Activated T-cell treated with anti-CD3 and anti-CD28 coated beads for 48 hours (primary cell): ENCODE results near the gene PIGU.

Experiments
- DNase-seq: peaks from one replicate; pipeline ENCODE4 v3.0.0-alpha.2; 2020; ENCODE audit warnings: low read depth

PIGU gene

DNA sequence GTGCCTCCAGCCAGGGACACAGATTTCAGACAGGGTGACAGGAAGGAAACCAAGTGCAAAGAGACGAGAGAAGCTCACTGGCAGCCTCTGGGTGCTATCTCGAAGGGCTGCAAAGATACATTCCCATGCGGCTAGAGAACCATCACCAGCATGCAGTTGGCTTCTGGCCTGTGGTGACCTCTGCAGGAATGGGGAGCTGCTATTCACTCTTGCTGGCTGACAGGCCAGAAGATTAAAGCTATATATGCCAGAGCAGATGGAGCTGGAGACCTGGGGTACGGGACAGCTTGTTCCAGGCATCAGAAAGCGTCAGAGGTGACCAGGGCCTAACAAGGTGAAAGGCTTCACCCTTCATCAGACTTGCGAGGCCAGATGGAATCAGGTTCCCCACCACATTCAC, 98.4 kb downstream of the PIGU start:
- no peak for DNase-seq

- DNase-seq = no peak
Measured at GRCh38 chr20:34578025-34578424, 98.9 kb downstream of the PIGU start.

DNA sequence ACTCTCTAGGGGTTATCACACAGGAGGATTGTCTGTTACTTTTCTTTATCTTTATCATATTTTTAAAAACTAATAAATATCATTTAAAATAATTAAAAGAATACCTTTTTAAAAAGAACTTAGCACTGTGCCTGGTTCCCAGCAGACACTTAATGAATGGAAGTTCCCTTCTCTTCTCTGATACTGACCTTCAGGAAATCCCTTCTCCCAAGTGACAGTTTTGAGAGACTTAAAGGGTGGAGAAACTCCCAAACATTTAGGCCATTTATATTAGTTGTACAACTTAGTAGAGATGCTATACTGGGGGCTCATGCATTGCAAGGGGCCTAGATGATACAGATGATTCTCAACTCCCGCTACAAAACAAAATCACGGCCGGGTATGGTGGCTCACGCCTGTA, 99.8 kb downstream of the PIGU start:
- no peak for DNase-seq

DNA sequence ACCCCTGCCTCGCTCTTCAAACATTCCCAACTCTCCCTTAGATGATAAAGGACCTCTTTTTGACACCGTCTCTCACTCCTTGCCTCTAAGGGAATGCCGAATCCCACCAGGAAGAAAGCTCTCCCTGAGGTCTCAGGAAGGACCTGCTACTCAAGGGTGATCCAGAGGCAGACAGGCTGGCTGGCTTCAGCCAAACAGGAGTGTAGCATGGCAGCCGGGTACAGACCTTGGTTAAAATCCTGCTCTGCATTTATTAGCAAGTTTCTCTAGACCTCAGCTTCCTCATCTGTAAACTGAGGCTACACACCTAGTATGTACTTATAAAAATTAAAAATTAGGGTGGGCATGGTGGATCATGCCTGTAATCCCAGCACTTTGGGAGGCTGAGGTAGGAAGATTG, 101.1 kb downstream of the PIGU start:
- DNase-seq = no peak

DNA sequence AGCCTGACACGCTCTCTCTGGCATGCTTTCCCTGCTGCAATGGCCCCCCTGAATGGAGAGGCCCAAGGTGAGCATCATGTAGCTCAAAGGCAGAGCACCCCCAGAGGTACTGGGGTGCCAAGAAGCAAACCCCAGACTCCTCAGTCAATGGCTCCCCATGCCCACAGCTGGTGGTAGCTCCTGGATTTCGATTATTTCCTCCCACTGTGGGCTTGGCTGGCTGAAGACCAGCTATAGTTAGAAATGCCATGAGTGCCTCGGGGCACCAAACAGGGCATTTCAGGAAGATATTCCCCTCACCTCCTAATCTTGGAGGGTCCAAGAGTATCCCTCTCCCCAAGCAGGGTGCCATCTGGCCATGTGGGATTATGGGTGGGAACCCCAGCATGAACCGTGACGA, 101.6 kb downstream of the PIGU start:
- no peak for DNase-seq

GRCh38 chr20:34574861-34575260, 102.0 kb downstream of the PIGU start:
- no peak for DNase-seq

- no peak for DNase-seq
Measured at GRCh38 chr20:34574426-34574825, 102.5 kb downstream of the PIGU start.

DNA sequence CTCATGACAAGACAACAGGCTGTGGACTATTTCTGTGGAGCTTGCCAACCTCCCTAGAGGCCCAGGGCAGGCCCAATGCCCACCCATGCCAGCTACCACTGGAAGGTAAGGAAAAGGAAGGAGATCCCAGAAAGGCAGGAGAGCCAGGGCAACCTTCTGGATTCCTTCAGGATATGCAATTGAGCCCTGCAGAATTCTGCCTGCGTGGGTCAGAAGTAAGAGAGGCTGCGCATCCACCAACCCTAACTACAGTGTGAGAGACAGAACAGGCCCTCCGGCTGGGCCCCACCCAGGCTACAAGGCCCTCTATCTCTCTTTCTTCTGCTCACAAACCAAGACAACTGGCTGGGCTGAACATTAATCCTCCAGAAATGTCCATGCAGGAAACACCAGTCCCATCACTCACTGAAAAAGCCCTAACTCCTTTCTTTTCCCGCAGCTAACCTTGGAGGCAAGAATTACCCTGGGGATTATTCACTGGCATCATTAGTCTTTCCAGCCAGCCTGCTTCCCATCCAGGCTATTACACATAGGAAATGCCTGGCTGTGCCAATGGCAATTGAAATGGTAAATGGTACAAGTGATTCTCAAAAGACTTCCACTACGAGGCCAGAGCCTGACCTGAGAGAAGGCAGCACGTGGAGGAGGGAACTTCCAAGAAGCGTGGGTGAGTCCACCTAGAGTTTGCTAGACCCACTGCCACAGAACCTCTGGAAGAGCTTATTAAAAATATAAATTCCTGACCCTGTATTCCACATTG, 103.2 kb downstream of the PIGU start:
- no peak for DNase-seq

DNA sequence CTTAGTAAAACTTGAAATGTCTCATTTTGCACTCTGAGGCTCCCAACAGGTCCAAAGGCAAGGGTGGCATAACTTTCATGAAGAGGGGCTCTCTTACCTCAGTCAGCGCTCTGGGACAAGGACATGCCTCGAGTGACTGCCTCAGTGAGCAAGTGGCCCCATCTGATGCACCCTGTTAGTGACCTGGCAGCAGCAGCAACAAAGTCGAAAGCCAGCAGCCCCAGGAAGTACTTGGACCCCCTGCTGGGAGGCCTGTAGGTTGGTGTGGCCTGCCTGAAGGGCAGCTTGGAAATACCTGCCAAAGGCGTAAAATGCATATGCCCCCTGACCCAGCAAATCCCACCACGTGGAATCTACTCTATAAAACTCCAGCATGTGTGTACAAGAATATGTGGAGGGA, 105.1 kb downstream of the PIGU start:
- no peak for DNase-seq

DNA sequence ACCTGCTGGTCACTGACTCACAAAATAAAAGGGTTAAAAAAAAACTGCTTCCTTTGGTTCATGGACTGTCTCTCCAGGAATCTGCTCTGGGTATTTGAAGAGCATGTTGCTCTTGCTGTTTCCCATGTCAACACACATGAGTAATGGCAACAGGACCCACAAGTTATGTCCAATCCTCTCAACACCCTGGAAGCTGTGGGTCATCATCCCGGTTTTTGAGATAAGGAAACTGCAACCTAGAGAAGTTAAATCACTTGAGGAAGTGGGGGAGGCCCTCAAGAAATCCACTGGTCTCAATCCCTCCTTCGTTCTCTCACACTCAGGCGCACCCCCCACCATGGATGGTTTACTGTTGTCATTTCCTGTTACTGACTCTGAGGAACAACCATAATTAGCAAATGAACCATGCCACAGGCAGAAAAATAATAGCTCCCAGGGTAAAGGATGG, 106.0 kb downstream of the PIGU start:
- DNase-seq = no peak

DNA sequence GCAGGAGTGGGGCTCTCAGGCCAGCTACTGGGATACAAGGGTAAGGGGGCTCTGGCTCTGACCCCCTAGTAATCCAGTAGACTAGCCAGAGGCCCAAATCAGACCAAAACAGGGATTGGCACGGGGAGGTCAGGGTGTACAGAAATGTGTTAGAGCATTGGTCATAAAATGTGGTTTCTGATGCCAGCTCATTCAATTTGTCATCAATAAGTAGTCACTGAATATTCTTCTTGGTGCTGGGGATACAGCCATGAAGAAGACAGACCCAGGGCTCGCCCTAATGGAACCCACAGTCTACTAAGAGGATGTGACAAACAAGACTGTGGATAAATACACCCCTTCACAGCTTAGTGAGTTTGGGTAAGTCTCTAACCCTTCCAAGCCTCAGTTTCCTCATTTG, 107.3 kb downstream of the PIGU start:
- no peak for DNase-seq

DNA sequence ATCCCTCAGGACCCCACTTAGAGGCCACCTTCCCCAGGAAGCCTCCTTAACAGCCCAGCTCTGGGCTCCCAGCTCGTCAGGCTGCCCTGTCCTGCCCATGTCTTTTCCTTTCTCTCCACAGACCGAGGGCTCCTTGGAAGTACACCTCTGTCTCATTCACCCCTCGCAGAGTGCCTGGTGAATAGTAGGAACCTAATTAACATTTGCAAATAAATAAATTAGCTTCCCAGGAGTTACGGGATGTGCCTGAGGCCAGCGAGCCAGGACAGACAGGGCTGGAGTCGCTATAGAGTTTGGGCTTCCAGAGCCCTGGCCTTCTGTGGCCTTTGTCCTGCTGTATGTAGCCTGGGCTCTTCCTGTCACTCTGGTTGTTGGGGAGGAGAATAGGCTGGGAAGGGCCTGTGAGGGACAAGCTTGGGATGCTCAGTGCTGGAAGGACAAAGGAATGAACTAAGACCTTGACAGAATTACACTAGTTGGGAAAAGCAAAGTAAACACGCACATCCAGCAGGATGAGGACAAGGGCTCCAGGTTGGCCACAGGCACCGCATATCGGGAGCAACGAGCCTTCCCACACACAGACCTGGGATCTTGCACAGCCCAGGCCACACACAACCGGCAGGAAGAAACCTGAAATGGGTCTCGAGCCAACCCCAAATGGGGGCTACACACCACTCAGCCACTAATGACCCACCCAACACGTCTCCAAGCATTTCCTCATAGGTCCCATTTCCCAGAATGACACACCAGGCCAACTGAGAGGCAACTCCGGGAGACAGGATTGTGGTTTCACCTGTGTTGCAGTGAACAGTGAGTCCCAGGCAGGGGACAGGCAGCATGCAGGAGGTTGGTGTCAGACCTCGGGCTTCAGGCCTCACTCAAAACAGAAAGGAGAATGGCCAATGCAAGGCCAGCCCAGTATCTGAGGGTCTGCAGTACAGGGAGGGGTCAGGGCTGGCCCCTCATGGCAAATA, 108.7 kb downstream of the PIGU start:
- no peak for DNase-seq

GRCh38 chr20:34566978-34567891, 109.7 kb downstream of the PIGU start:
- DNase-seq = no peak

DNA sequence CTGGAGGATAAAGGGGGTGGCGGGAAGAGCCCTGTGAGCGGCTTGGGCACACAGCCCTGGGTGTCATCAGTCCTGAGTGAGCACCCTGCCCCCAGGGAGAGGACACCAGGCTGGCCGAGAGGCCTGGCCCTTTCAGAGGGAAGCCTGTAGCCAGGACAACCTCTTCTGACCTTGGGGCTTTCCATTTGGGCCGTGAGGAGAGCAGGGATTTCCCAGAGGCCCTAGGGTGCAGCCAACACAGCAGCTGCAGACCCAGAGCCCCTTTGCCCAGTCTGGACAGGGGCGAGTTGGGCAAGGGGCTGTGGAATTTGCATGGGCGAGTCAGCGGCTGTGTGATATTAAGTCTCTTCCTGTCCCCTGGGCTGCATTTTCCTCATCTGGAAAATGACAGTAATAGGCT, 112.1 kb downstream of the PIGU start:
- no peak for DNase-seq

- no peak for DNase-seq
Measured at GRCh38 chr20:34562641-34563040, 114.3 kb downstream of the PIGU start.

DNA sequence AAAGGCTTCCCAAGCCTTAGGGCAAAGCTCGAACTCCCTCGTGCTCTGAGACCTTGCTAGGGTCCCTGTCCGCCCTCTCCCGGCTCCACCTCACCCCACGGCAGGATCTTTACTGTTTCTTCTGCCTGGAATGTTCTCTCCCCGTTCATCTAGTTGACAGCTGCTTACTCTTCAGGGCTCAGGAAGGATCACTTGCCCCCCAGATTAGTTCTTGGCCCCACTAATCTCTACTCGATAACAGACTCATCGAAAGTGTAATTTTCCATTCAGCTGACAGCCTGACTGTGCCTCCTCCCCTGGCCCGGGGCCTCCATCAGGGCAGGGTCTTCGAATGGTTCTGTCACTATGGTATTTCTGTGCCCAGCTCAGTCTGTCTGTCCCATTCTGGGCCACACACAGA, 115.2 kb downstream of the PIGU start:
- DNase-seq = no peak

GRCh38 chr20:34560614-34561013, 116.3 kb downstream of the PIGU start:
- no peak for DNase-seq

DNA sequence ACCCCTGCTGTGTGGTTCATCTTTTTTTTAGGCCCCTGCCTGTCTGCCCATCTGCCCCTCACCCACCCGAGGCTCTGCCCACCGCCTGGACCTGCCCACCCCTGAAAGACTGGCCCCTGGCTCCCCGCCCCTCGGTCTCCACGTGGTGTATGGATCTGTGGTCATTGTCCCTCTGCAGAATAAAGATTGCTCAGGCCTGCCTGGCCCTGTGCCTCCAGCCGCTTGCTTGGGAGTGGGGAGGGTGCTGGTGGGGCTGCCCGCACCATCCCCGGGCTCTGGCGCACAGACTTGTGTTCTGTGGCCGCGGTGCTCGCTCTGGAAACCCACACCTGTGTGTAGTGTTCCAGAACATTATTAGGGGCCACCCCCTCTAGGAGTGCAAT, 116.8 kb downstream of the PIGU start:
- no peak for DNase-seq

DNA sequence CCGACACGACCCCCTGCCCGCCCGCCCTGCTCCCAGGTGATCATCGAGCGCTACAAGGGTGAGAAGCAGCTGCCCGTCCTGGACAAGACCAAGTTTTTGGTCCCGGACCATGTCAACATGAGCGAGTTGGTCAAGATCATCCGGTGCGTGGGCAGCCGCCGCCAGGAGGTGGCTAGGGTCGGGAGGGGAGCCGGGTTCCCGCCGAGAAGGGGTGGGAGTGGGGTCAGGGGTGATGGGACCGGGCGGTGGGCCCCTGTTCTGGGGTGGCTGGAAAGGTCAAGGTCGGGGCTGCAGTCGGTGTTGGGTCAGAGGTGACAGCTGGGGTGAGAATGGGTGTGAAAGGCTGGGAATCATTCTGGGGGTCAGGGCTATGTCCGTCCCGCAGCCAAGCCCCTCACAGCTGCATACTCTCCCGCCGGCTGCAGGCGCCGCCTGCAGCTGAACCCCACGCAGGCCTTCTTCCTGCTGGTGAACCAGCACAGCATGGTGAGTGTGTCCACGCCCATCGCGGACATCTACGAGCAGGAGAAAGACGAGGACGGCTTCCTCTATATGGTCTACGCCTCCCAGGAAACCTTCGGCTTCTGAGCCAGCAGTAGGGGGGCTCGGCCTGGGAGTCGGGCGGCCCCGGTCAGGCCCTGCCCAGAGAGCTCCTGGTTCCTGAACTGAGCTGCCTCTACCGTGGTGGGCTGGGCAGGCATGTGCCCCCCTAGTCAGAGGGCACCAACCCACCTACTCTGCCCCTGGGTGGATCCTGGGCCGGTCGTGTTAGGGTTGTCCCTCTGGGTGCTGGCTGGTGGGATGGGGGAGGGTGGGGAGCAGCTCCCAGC, 117.4 kb downstream of the PIGU start:
- DNase-seq = no peak

DNA sequence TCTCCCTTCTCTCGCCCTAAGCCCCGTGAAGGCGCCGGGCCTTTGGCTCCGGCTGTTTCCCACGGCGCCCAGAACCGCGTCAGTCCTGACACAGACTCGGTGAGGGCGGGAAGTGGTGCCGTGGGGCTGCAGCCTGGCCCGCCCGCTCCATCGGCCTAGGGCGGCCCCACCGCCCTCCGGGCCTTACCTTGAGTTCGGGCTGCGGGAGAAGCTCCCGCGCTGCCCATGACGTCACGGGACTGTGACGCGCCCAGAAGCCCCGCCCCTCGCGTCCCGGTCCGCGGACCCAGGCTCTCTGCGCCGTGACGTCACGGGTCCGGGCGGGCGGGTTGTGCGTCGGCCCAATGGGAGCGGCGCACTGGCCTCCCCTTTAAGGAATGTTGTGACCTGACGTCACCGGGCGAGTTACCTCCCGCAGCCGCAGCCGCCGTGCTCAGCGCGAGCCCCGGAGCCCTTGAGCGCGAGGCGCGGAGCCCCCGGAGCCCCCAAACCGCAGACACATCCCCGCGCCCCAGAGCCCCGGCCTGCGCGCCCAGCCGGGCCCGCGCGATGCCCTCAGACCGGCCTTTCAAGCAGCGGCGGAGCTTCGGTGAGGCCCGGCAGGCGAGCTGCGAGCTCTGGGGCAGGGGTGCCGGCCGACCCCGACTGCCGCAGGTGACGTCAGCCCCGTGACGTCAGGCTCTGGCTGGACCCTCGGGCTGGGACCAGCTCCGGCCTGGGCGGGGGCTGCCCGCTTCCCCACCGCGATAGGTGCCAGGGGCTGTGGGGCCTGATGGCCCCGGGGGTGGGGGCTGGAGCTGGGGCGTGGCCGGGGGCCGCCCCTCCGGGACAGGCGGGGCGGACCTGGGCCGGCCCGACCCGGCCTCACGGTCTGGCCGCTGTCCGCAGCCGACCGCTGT, 118.3 kb downstream of the PIGU start, which contains the start of gene MAP1LC3A:
Gene MAP1LC3A, plus strand, starts transcription at position 399 of the 899 bp plus-strand sequence. Its CDS starts 151 bp downstream, at position 550.
- DNase-seq = peak; percentile 90
